RWPE1 (cell line): Measurements from ENCODE around the gene MED8.

Experiments used
- CTCF ChIA-PET: fragments of 350-600 bp; sonication (Branson Sonifier 250); formaldehyde crosslinking; extraction: SDS; loops from one replicate; lab custom pipeline; 2021; lab: Yijun Ruan, JAX
- POLR2A ChIA-PET: fragments of 400-600 bp; formaldehyde crosslinking; extraction: SDS; loops from one replicate; lab custom pipeline; 2020; ENCODE audit warnings: antibody characterized with exemption; ENCODE audit not compliant: low non-redundant PET; lab: Yijun Ruan, JAX
- DNase-seq: peaks from one replicate; pipeline ENCODE4 v3.0.0; 2012; ENCODE audit warnings: low spot score
- H3K27ac ChIP-seq: fragments of 450-650 bp; 2 replicates; pipeline ENCODE4 v1.5.1; 2017
- CTCF ChIP-seq: fragments of 450-650 bp; conservative IDR thresholded peaks from 2 replicates; pipeline ENCODE4 v1.5.1; 2017; ENCODE audit warnings: low read depth, mild to moderate bottlenecking

MED8 gene

GRCh38 chr1:43365678-43366077 is 23.9 kb downstream of the MED8 start:
- peak overlapping the region; percentile 96 for H3K27ac ChIP-seq
- ChIA-PET POLR2A (no interaction called here), CTCF (interaction anchor here (1.3 kb wide), 1 partner anchor 80 kb away, joined by 4 read pairs; the partner anchor contains the start of gene C1orf210)
- DNase-seq: no peak
- TF ChIP-seq CTCF: no peak

- CTCF ChIA-PET: interaction anchor here (0.6 kb wide), 1 partner anchor 571 kb away, joined by 4 read pairs; no protein-coding TSS in a partner anchor
- TF ChIP-seq CTCF: no peak
- POLR2A ChIA-PET: no interaction called here
- DNase-seq: no peak
- H3K27ac ChIP-seq: peak overlapping the region; percentile 96
These were observed 25.6 kb downstream of the MED8 start for GRCh38 chr1:43363935-43364525.

- H3K27ac ChIP-seq: peak overlapping the region; percentile 96
- no peak for TF ChIP-seq CTCF
- POLR2A ChIA-PET: no interaction called here
- no peak for DNase-seq
- CTCF ChIA-PET: interaction anchor here (0.6 kb wide), 1 partner anchor 571 kb away, joined by 4 read pairs; no protein-coding TSS in a partner anchor
These were observed 26.2 kb downstream of the MED8 start for GRCh38 chr1:43363283-43363934.

- POLR2A ChIA-PET: no interaction called here
- DNase-seq: no peak
- CTCF ChIA-PET: no interaction called here
- peak overlapping the region; percentile 94 for H3K27ac ChIP-seq
- TF ChIP-seq CTCF: no peak
These were observed 29.0 kb downstream of the MED8 start for GRCh38 chr1:43360616-43361015.

- ChIA-PET POLR2A (no interaction called here), CTCF (interaction anchor here (0.7 kb wide), 1 partner anchor 43 kb away, joined by 6 read pairs; no protein-coding TSS in a partner anchor)
- no peak for DNase-seq
- TF ChIP-seq CTCF: no peak
- H3K27ac ChIP-seq: peak overlapping the region; percentile 94
These were observed 29.9 kb downstream of the MED8 start for GRCh38 chr1:43359696-43360095.

GRCh38 chr1:43358746-43359693 is 30.6 kb downstream of the MED8 start, which contains the start of gene CDC20:
Gene CDC20, plus strand, starts transcription at chr1:43358981. Its CDS starts 235 bp downstream, at chr1:43359216.
- CTCF ChIA-PET: interaction anchor here (0.6 to 2.0 kb wide), 3 partner anchors 29 to 132 kb away, joined by 3 to 9 read pairs (median 3); partner anchors contain the start of genes MED8 and SZT2
- peak within 1 kb of the TSS; percentile 94 for H3K27ac ChIP-seq
- POLR2A ChIA-PET: interaction anchor here (1.6 kb wide), 1 partner anchor 9 kb away, joined by 7 read pairs; the partner anchor contains the start of gene ELOVL1
- no peak for TF ChIP-seq CTCF
- DNase-seq: peak; percentile 95
